Measurements from ENCODE around the gene POLR1A. TPM values are rescaled to one million over a fixed set of nuclear protein-coding genes. Genes with fewer than 3 reads are reported as not detected.

Gene POLR1A
- polyA plus RNA-seq, 1 donor from 2014 or later, result 2.7 TPM

- Mint-ChIP-seq H3K9me3 (no peaks in the 10 kb centered on the region), H3K4me1 (peaks cover 11 to 24% (median 24%) of the 10 kb centered on the region in 3 donors), H3K36me3 (peaks cover 1% of the 10 kb centered on the region), H3K27ac (no peak overlapping the region), H3K27me3 (no peaks in the 10 kb centered on the region), H3K4me3 (no peak overlapping the region)
Measured at GRCh38 chr2:85990084-85990483, 115.6 kb downstream of the POLR1A start.

- Mint-ChIP-seq H3K9me3 (no peaks in the 10 kb centered on the region), H3K4me3 (no peak overlapping the region), H3K27me3 (no peaks in the 10 kb centered on the region), H3K4me1 (peaks cover 6 to 18% (median 17%) of the 10 kb centered on the region in 3 donors), H3K36me3 (peaks cover 1% of the 10 kb centered on the region), H3K27ac (no peak overlapping the region)
Measured at GRCh38 chr2:85989288-85989865, 116.3 kb downstream of the POLR1A start.

- Mint-ChIP-seq H3K4me1 (peaks cover 2 to 15% (median 12%) of the 10 kb centered on the region in 3 donors), H3K27me3 (no peaks in the 10 kb centered on the region), H3K27ac (no peak overlapping the region), H3K36me3 (peaks cover 1% of the 10 kb centered on the region), H3K4me3 (no peak overlapping the region), H3K9me3 (no peaks in the 10 kb centered on the region)
Measured at GRCh38 chr2:85988914-85989270, 116.8 kb downstream of the POLR1A start.

GRCh38 chr2:85988175-85988913 lies 117.3 kb downstream of the POLR1A start:
- no peak overlapping the region for H3K4me3 Mint-ChIP-seq
- H3K27ac Mint-ChIP-seq, result peak overlapping the region in 1 of 3 donors; percentile 12
- H3K27me3 Mint-ChIP-seq, result peaks cover 1% of the 10 kb centered on the region
- H3K36me3 Mint-ChIP-seq, result peaks cover 1% of the 10 kb centered on the region
- no peaks in the 10 kb centered on the region for H3K9me3 Mint-ChIP-seq
- peaks cover 0 to 12% (median 9%) of the 10 kb centered on the region in 3 donors for H3K4me1 Mint-ChIP-seq

- Mint-ChIP-seq H3K4me3 (no peak overlapping the region), H3K27ac (peak overlapping the region in 1 of 3 donors; percentile 12), H3K27me3 (peaks cover 4% of the 10 kb centered on the region), H3K4me1 (peaks cover 0 to 7% (median 4%) of the 10 kb centered on the region in 3 donors), H3K9me3 (no peaks in the 10 kb centered on the region), H3K36me3 (peaks cover 1% of the 10 kb centered on the region)
Measured at GRCh38 chr2:85987266-85988174, 118.2 kb downstream of the POLR1A start.

- H3K4me1 Mint-ChIP-seq, result peaks cover 2 to 6% (median 5%) of the 10 kb centered on the region in 3 donors
- peaks cover 1% of the 10 kb centered on the region for H3K36me3 Mint-ChIP-seq
- H3K27ac Mint-ChIP-seq, result no peak overlapping the region
- H3K27me3 Mint-ChIP-seq, result peaks cover 4% of the 10 kb centered on the region
- H3K9me3 Mint-ChIP-seq, result no peaks in the 10 kb centered on the region
- no peak overlapping the region for H3K4me3 Mint-ChIP-seq
Measured at GRCh38 chr2:85986121-85986520, 119.6 kb downstream of the POLR1A start.

- H3K27ac Mint-ChIP-seq, result no peak overlapping the region
- H3K4me3 Mint-ChIP-seq, result no peak overlapping the region
- peaks cover 1% of the 10 kb centered on the region for H3K36me3 Mint-ChIP-seq
Measured at GRCh38 chr2:85984788-85985187, 120.9 kb downstream of the POLR1A start.

GRCh38 chr2:85983766-85984165 lies 121.9 kb downstream of the POLR1A start:
- Mint-ChIP-seq H3K36me3 (peaks cover 1% of the 10 kb centered on the region), H3K4me3 (no peak overlapping the region), H3K4me1 (peaks cover 11 to 18% (median 15%) of the 10 kb centered on the region in 3 donors), H3K9me3 (no peaks in the 10 kb centered on the region), H3K27me3 (peaks cover 4% of the 10 kb centered on the region), H3K27ac (no peak overlapping the region)

More at GRCh38 chr2:85984788-85985187, 120.9 kb downstream of the POLR1A start:
- peaks cover 4 to 10% (median 6%) of the 10 kb centered on the region in 3 donors for H3K4me1 Mint-ChIP-seq
- H3K27me3 Mint-ChIP-seq, result peaks cover 4% of the 10 kb centered on the region
- H3K9me3 Mint-ChIP-seq, result no peaks in the 10 kb centered on the region

GRCh38 chr2:85981579-85982247 lies 124.0 kb downstream of the POLR1A start:
- Mint-ChIP-seq H3K4me1 (peaks cover 14 to 18% (median 15%) of the 10 kb centered on the region in 3 donors), H3K4me3 (no peak overlapping the region), H3K9me3 (no peaks in the 10 kb centered on the region), H3K27ac (no peak overlapping the region), H3K36me3 (no peaks in the 10 kb centered on the region), H3K27me3 (peaks cover 4% of the 10 kb centered on the region)

GRCh38 chr2:85978883-85979780 lies 126.6 kb downstream of the POLR1A start:
- Mint-ChIP-seq H3K27ac (peak overlapping the region in 1 of 3 donors; percentile 89), H3K4me3 (no peak overlapping the region), H3K9me3 (no peaks in the 10 kb centered on the region), H3K4me1 (peaks cover 14 to 18% (median 15%) of the 10 kb centered on the region in 3 donors), H3K36me3 (no peaks in the 10 kb centered on the region), H3K27me3 (peaks cover 4% of the 10 kb centered on the region)

GRCh38 chr2:85976106-85976920 lies 129.4 kb downstream of the POLR1A start:
- H3K4me3 Mint-ChIP-seq, result no peak overlapping the region
- H3K27me3 Mint-ChIP-seq, result no peaks in the 10 kb centered on the region
- H3K36me3 Mint-ChIP-seq, result no peaks in the 10 kb centered on the region
- peak overlapping the region in 2 of 3 donors; percentile 39 to 47 for H3K27ac Mint-ChIP-seq
- H3K9me3 Mint-ChIP-seq, result peaks cover 0 to 4% (median 3%) of the 10 kb centered on the region in 3 donors
- H3K4me1 Mint-ChIP-seq, result peaks cover 13 to 15% (median 15%) of the 10 kb centered on the region in 3 donors

GRCh38 chr2:85975581-85975980 lies 130.1 kb downstream of the POLR1A start:
- Mint-ChIP-seq H3K4me1 (peaks cover 12 to 14% (median 14%) of the 10 kb centered on the region in 3 donors), H3K9me3 (peaks cover 0 to 4% (median 3%) of the 10 kb centered on the region in 3 donors), H3K27ac (peak overlapping the region in 1 of 3 donors; percentile 41), H3K36me3 (no peaks in the 10 kb centered on the region), H3K4me3 (no peak overlapping the region), H3K27me3 (no peaks in the 10 kb centered on the region)

- H3K9me3 Mint-ChIP-seq, result peaks cover 0 to 4% (median 3%) of the 10 kb centered on the region in 3 donors
- no peak overlapping the region for H3K4me3 Mint-ChIP-seq
- H3K27ac Mint-ChIP-seq, result peak overlapping the region in 1 of 3 donors; percentile 3
- H3K27me3 Mint-ChIP-seq, result no peaks in the 10 kb centered on the region
- H3K36me3 Mint-ChIP-seq, result no peaks in the 10 kb centered on the region
- H3K4me1 Mint-ChIP-seq, result peaks cover 6 to 10% (median 6%) of the 10 kb centered on the region in 3 donors
Measured at GRCh38 chr2:85974390-85974789, 131.3 kb downstream of the POLR1A start.
